Ovary (tissue), 3 donors: ENCODE data around the gene CCL28.

Experiments used
- EP300 ChIP-seq: sonication (generic); formaldehyde crosslinking; IDR thresholded peaks from one replicate; pipeline ENCODE4 v1.6.1; 2017; ENCODE audit warnings: antibody characterized with exemption
- TF ChIP-seq, protein P1 (sequence below), 3 donors: fragments of 450-650 bp in 2 of 3; fragments of 200-600 bp in 1 of 3; IDR thresholded peaks; one replicate each; pipeline versions ENCODE4 v1.5.1 to v1.8.0; 2016 to 2022; ENCODE audit warnings: antibody characterized with exemption in 3 of 3, mild to moderate bottlenecking in 1 of 3
- donor health status: DM: no; HTN: no; CAD: no.

DNA sequence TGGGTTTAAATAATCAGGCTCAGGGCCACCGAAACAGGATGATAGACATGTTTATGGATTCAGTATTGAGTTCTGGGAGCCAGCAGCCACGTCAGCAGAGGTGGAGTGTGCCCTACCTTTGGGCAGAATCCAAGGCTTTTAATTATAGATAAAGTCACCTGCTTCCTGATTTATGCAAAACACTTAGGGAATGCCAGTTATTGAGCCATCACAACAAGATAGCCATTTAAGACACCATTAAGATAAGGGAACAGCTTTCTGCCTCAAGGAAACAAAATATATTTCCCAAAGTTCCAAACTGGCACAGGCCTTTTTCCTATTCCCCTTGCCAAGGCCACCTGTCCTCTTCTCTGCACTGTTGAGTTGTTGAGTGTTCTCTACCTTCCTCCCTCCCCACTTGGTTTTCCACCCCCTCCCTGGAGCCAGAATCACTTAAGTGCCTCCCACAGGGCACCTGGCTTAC, 2.4 kb downstream of the CCL28 start:
- TF ChIP-seq, protein P1, sequence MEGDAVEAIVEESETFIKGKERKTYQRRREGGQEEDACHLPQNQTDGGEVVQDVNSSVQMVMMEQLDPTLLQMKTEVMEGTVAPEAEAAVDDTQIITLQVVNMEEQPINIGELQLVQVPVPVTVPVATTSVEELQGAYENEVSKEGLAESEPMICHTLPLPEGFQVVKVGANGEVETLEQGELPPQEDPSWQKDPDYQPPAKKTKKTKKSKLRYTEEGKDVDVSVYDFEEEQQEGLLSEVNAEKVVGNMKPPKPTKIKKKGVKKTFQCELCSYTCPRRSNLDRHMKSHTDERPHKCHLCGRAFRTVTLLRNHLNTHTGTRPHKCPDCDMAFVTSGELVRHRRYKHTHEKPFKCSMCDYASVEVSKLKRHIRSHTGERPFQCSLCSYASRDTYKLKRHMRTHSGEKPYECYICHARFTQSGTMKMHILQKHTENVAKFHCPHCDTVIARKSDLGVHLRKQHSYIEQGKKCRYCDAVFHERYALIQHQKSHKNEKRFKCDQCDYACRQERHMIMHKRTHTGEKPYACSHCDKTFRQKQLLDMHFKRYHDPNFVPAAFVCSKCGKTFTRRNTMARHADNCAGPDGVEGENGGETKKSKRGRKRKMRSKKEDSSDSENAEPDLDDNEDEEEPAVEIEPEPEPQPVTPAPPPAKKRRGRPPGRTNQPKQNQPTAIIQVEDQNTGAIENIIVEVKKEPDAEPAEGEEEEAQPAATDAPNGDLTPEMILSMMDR (IDR thresholded peaks at IDR 0.05): no peak
- no peak for TF ChIP-seq EP300
